Erythroblast (primary cell): ENCODE data around the gene KRTAP21-3.

ENCODE experiments used
- GATA1 ChIP-seq: IDR thresholded peaks from 2 replicates; pipeline ENCODE4 v1.6.1; 2011; ENCODE audit warnings: low read depth, mild to moderate bottlenecking, control low read depth, low read length, moderate library complexity
- POLR2A ChIP-seq: IDR thresholded peaks from 2 replicates; pipeline ENCODE4 v1.6.1; 2011; ENCODE audit warnings: mild to moderate bottlenecking, low read length

GRCh38 chr21:30707409-30707808 lies 11.2 kb downstream of the KRTAP21-3 start:
- TF ChIP-seq POLR2A (no peak), GATA1 (no peak)
